ENCODE results near the gene UNKL. TPM values are rescaled to one million over a fixed set of nuclear protein-coding genes. Genes with fewer than 3 reads are reported as not detected.

Gene UNKL
- total and polyA plus RNA-seq, 2 donors (not counting 1 experiment from before 2014, with no cell fraction given): 53.9 to 178 TPM

- H3K27ac Mint-ChIP-seq: peak overlapping the region; percentile 53
- Histone ChIP-seq H3K4me3 (ENCODE audit: control extremely low read depth in 1 of 5, extremely low read depth in 1 of 5, insufficient read depth in 1 of 5, low read depth in 2 of 5, low read length in 4 of 5) (no peak overlapping the region), H3K27me3 (replicated peaks in 1 of 4; ENCODE audit: control extremely low read depth in 1 of 4, control insufficient read depth in 3 of 4, insufficient read depth in 4 of 4, low read length in 3 of 4) (no peaks in the 10 kb centered on the region), H2AFZ (ENCODE audit: insufficient read depth, low read depth, low read length, poor library complexity, severe bottlenecking) (no peak overlapping the region), H4K20me1 (ENCODE audit: control insufficient read depth, insufficient read depth, low read length, poor library complexity, severe bottlenecking) (peaks cover 75% of the 10 kb centered on the region), H3K4me1 (ENCODE audit: control insufficient read depth in 2 of 2, insufficient read depth in 2 of 2, low read length in 2 of 2) (peaks cover 17 to 21% of the 10 kb centered on the region in 2 donors), H3K4me2 (replicated peaks; ENCODE audit: low read depth, low read length, poor library complexity, severe bottlenecking) (no peak overlapping the region), H3K36me3 (replicated peaks in 1 of 2; ENCODE audit: control extremely low read depth in 1 of 2, control insufficient read depth in 1 of 2, extremely low read depth in 1 of 2, insufficient read depth in 2 of 2, low read length in 1 of 2) (peaks cover 0 to 11% of the 10 kb centered on the region in 2 experiments), H3K9me3 (ENCODE audit: control extremely low read depth in 1 of 3, control insufficient read depth in 2 of 3, insufficient read depth in 1 of 3, low read length in 2 of 3) (no peaks in the 10 kb centered on the region), H3K9ac (ENCODE audit: low read length) (no peak overlapping the region), H3K27ac (ENCODE audit: low read length in 2 of 2) (no peak overlapping the region), H3K79me2 (ENCODE audit: control insufficient read depth, insufficient read depth, low read length) (peaks cover 83% of the 10 kb centered on the region)
- WGBS (ENCODE audit: insufficient coverage): 95% methylated on average over 44 of the region's 49 CpGs
- H3K27me3 Mint-ChIP-seq: no peaks in the 10 kb centered on the region
- H3K9me3 Mint-ChIP-seq (ENCODE audit: insufficient read depth): no peaks in the 10 kb centered on the region
- ChIA-PET POLR2A (interaction anchor here (0.5 kb wide), 1 partner anchor 12 kb away, joined by 4 read pairs; no protein-coding TSS in a partner anchor), CTCF (interaction anchor here (0.6 kb wide), 1 partner anchor 10 kb away, joined by 3 read pairs; no protein-coding TSS in a partner anchor)
- DNase-seq (no peak), ATAC-seq (ENCODE audit: low read depth) (no peak)
- peak overlapping the region; percentile 16 for H3K4me3 Mint-ChIP-seq
- peaks cover 41% of the 10 kb centered on the region for H3K4me1 Mint-ChIP-seq
- no peak for TF ChIP-seq EZH2 (IDR thresholded peaks at IDR 0.05; ENCODE audit: borderline replicate concordance, insufficient read depth, low read depth, low read length, poor library complexity, severe bottlenecking)
- intact Hi-C loops (cut with micrococcal nuclease): loop anchor here (10.0 kb wide), 1 partner anchor 50 kb away; no protein-coding TSS in a partner anchor
These were observed 59.5 kb downstream of the UNKL start for GRCh38 chr16:1354815-1355540.

- Histone ChIP-seq H3K79me2 (ENCODE audit: control insufficient read depth, insufficient read depth, low read length) (peaks cover 63% of the 10 kb centered on the region), H4K20me1 (ENCODE audit: control insufficient read depth, insufficient read depth, low read length, poor library complexity, severe bottlenecking) (peaks cover 60% of the 10 kb centered on the region), H3K27ac (ENCODE audit: low read length in 2 of 2) (peak within 1 kb of the TSS in 1 of 2 donors; percentile 77), H3K4me1 (ENCODE audit: control insufficient read depth in 2 of 2, insufficient read depth in 2 of 2, low read length in 2 of 2) (peaks cover 17 to 21% of the 10 kb centered on the region in 2 donors), H3K27me3 (replicated peaks in 1 of 4; ENCODE audit: control extremely low read depth in 1 of 4, control insufficient read depth in 3 of 4, insufficient read depth in 4 of 4, low read length in 3 of 4) (no peaks in the 10 kb centered on the region), H3K4me2 (replicated peaks; ENCODE audit: low read depth, low read length, poor library complexity, severe bottlenecking) (peak within 1 kb of the TSS; percentile 97), H2AFZ (ENCODE audit: insufficient read depth, low read depth, low read length, poor library complexity, severe bottlenecking) (peak within 1 kb of the TSS; percentile 81), H3K4me3 (ENCODE audit: control extremely low read depth in 1 of 5, extremely low read depth in 1 of 5, insufficient read depth in 1 of 5, low read depth in 2 of 5, low read length in 4 of 5) (peak within 1 kb of the TSS; percentile 71 to 84 (median 77)), H3K9me3 (ENCODE audit: control extremely low read depth in 1 of 3, control insufficient read depth in 2 of 3, insufficient read depth in 1 of 3, low read length in 2 of 3) (no peaks in the 10 kb centered on the region), H3K36me3 (replicated peaks in 1 of 2; ENCODE audit: control extremely low read depth in 1 of 2, control insufficient read depth in 1 of 2, extremely low read depth in 1 of 2, insufficient read depth in 2 of 2, low read length in 1 of 2) (peaks cover 0 to 27% of the 10 kb centered on the region in 2 experiments), H3K9ac (ENCODE audit: low read length) (peak within 1 kb of the TSS; percentile 76)
- intact Hi-C loops (cut with micrococcal nuclease): loop anchor here (1.0 to 10.0 kb wide), 2 partner anchors 8 to 53 kb away; no protein-coding TSS in a partner anchor
- ATAC-seq (ENCODE audit: low read depth) (peak; percentile 96), DNase-seq (peak; percentile 94)
- CTCF ChIA-PET: interaction anchor here (1.3 kb wide), 1 partner anchor 21 kb away, joined by 3 read pairs; no protein-coding TSS in a partner anchor
- Mint-ChIP-seq H3K27ac (peak within 1 kb of the TSS; percentile 88), H3K4me1 (peaks cover 40% of the 10 kb centered on the region), H3K9me3 (ENCODE audit: insufficient read depth) (no peaks in the 10 kb centered on the region), H3K4me3 (peak within 1 kb of the TSS; percentile 89), H3K27me3 (no peaks in the 10 kb centered on the region)
- POLR2A ChIA-PET: interaction anchor here (0.9 kb wide), 1 partner anchor 9 kb away, joined by 3 read pairs; no protein-coding TSS in a partner anchor
- under 1% methylated on average over 98 of the region's 98 CpGs for WGBS (ENCODE audit: insufficient coverage)
- TF ChIP-seq EZH2 (IDR thresholded peaks at IDR 0.05; ENCODE audit: borderline replicate concordance, insufficient read depth, low read depth, low read length, poor library complexity, severe bottlenecking): no peak
- TF ChIP-seq, protein P1, sequence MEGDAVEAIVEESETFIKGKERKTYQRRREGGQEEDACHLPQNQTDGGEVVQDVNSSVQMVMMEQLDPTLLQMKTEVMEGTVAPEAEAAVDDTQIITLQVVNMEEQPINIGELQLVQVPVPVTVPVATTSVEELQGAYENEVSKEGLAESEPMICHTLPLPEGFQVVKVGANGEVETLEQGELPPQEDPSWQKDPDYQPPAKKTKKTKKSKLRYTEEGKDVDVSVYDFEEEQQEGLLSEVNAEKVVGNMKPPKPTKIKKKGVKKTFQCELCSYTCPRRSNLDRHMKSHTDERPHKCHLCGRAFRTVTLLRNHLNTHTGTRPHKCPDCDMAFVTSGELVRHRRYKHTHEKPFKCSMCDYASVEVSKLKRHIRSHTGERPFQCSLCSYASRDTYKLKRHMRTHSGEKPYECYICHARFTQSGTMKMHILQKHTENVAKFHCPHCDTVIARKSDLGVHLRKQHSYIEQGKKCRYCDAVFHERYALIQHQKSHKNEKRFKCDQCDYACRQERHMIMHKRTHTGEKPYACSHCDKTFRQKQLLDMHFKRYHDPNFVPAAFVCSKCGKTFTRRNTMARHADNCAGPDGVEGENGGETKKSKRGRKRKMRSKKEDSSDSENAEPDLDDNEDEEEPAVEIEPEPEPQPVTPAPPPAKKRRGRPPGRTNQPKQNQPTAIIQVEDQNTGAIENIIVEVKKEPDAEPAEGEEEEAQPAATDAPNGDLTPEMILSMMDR (IDR thresholded peaks at IDR 0.05): no peak
These were observed 62.7 kb downstream of the UNKL start, which contains the start of the genes GNPTG and TSR3 for GRCh38 chr16:1351582-1352362. Gene GNPTG, plus strand, starts transcription at chr16:1351931. Its CDS starts 35 bp downstream, at chr16:1351966. Gene TSR3, minus strand, starts transcription at chr16:1351878. Its CDS starts 74 bp downstream, at chr16:1351804.

All from B cell (primary cell).